Transverse colon (tissue), 4 donors: ENCODE results near the gene TNRC6C. TPM values are rescaled to one million over a fixed set of nuclear protein-coding genes. Genes with fewer than 3 reads are reported as not detected.
A peak's percentile ranks its signal among the peaks of the same experiment; 100 is the strongest.
"Not testable (repeated sequence)": the region's sequence is repeated elsewhere in the genome, so short reads cannot be mapped to it uniquely, and the experiment has no call there.

ENCODE experiments used
- DNase-seq: peaks from one replicate; pipeline ENCODE4 v3.0.0-alpha.2; 2019
- H3K27ac ChIP-seq, 4 donors: fragments of 200-600 bp; sonication (generic); 2 replicates each; pipeline ENCODE4 v1.5.1; 2016 to 2018; ENCODE audit warnings: inconsistent platforms in 4 of 4
- H3K27me3 ChIP-seq: fragments of 200-600 bp; sonication (generic); 2 replicates; pipeline ENCODE4 v1.5.1; 2017; ENCODE audit warnings: inconsistent platforms
- H3K36me3 ChIP-seq, 4 donors: fragments of 200-600 bp; sonication (generic); 2 replicates each; pipeline ENCODE4 v1.5.1; 2017 to 2019; ENCODE audit warnings: inconsistent platforms in 4 of 4
- H3K4me1 ChIP-seq, 4 donors: fragments of 200-600 bp; sonication (generic); 2 replicates each; pipeline ENCODE4 v1.5.1; 2017 to 2020; ENCODE audit warnings: inconsistent platforms in 4 of 4
- H3K4me3 ChIP-seq, 4 donors: fragments of 200-600 bp; sonication (generic); 1 replicate in 1 of 4; 2 replicates in 3 of 4; pipeline versions ENCODE4 v1.5.1 to v1.6.1; 2017 to 2019; ENCODE audit warnings: inconsistent platforms in 4 of 4
- H3K9me3 ChIP-seq, 2 donors: fragments of 200-600 bp; sonication (generic); 2 replicates each; pipeline ENCODE4 v1.5.1; 2017 to 2019; ENCODE audit warnings: inconsistent platforms in 2 of 2
- EP300 ChIP-seq: sonication (generic); formaldehyde crosslinking; IDR thresholded peaks from one replicate; pipeline ENCODE4 v1.6.1; 2017; ENCODE audit warnings: antibody characterized with exemption, low read depth
- POLR2A ChIP-seq: fragments of 450-650 bp; IDR thresholded peaks from one replicate; pipeline ENCODE4 v1.6.1; 2016; ENCODE audit warnings: antibody characterized with exemption, mild to moderate bottlenecking, moderate library complexity
- POLR2AphosphoS5 ChIP-seq, 3 donors: sonication (generic); formaldehyde crosslinking; IDR thresholded peaks; one replicate each; pipeline ENCODE4 v1.6.1; 2016; ENCODE audit warnings: antibody characterized with exemption in 3 of 3
- WGBS, 2 donors: methylation state at CpG; one replicate each; pipeline ENCODE4 v1.1.5; 2018; ENCODE audit warnings: low coverage in 1 of 2; 5-methylcytosine and 5-hydroxymethylcytosine counted together
- in situ Hi-C, 4 donors: fragments of 200-750 bp; cut with MboI; loops; one replicate each; pipeline versions ENCODE4 v1.15.0 to v1.15.1; 2017; ENCODE audit warnings: low sequenced_read_pairs in 3 of 4, low pct_ligation_motif_present in 1 of 4, low pct_unique_long_range_greater_than_20kb in 1 of 4
- intact Hi-C: fragments of 100-400 bp; cut with DNase I; formaldehyde crosslinking; loops from one replicate; pipeline ENCODE4 v1.15.1; 2023; ENCODE audit warnings: low total_unique reads
- total RNA-seq, 4 donors: library from RNA; depleted of rRNA; stranded (reverse); fragments of >200 nt; gene quantifications; one replicate each; pipeline ENCODE4 v1.1.0, GENCODE V29; 2016
- TF ChIP-seq, protein P1 (sequence below), 5 experiments: fragments of 200-600 bp in 3 of 5; fragments of 450-650 bp in 2 of 5; sonication (generic) in 3 of 5; IDR thresholded peaks; 1 replicate in 2 of 5; 2 replicates in 3 of 5; pipeline ENCODE4 v1.5.1; 2016 to 2017; ENCODE audit warnings: antibody characterized with exemption in 5 of 5, inconsistent platforms in 3 of 5, mild to moderate bottlenecking in 2 of 5, moderate library complexity in 1 of 5

TNRC6C gene
- total RNA-seq, 4 donors from 2014 or later = 7.5 to 16.9 (median 9.9) TPM

DNA sequence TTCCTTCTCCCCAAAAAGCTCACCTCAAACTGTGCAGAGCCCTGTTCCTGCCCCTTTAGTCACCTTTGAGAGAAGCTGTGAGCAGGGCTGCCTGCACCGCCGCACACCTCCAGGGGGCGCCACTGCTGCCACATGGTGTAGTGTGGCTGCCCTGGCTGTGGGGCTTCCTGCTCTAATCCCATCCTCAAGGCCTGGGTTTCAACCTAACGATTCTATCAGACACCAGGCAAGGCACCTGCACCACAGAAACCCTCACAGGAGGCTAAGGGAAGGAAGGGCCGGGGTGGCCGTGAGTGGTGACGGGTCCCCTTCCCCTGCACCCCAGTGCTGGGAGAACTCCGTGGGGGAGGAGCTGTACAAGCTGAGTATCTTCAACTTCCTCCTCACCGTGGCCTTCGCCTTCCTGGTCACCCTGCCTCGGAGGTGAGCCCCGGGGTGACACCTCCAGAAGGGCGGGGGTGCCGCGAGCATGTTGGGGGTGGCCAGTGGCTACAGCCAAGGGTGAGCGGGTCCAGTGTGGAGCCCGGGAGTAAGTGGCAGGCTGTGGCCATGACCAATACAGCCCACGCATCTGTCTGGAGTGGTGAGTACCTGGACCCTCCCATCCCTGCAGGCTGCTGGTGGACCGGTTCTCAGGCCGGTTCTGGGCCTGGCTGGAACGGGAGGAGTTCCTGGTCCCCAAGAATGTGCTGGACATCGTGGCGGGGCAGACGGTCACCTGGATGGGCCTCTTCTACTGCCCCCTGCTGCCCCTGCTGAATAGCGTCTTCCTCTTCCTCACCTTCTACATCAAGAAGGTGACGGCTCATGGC is 179.1 kb downstream of the TNRC6C start:
- no peaks in the 10 kb centered on the region for H3K36me3 ChIP-seq
- H3K27ac ChIP-seq = no peak overlapping the region
- TF ChIP-seq, protein P1, sequence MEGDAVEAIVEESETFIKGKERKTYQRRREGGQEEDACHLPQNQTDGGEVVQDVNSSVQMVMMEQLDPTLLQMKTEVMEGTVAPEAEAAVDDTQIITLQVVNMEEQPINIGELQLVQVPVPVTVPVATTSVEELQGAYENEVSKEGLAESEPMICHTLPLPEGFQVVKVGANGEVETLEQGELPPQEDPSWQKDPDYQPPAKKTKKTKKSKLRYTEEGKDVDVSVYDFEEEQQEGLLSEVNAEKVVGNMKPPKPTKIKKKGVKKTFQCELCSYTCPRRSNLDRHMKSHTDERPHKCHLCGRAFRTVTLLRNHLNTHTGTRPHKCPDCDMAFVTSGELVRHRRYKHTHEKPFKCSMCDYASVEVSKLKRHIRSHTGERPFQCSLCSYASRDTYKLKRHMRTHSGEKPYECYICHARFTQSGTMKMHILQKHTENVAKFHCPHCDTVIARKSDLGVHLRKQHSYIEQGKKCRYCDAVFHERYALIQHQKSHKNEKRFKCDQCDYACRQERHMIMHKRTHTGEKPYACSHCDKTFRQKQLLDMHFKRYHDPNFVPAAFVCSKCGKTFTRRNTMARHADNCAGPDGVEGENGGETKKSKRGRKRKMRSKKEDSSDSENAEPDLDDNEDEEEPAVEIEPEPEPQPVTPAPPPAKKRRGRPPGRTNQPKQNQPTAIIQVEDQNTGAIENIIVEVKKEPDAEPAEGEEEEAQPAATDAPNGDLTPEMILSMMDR (IDR thresholded peaks at IDR 0.05) = peak in 3 of 5 experiments; percentile 12 to 23 (median 19)
- no peak for TF ChIP-seq POLR2AphosphoS5 (IDR thresholded peaks at IDR 0.05)
- intact Hi-C loops = no loop called here
- DNase-seq = peak; percentile 32
- in situ Hi-C loops = no loop called here
- no peaks in the 10 kb centered on the region for H3K27me3 ChIP-seq
- H3K4me3 ChIP-seq = no peak overlapping the region
- H3K4me1 ChIP-seq = peaks cover 0 to 39% (median 21%) of the 10 kb centered on the region in 4 donors
- no peaks in the 10 kb centered on the region for H3K9me3 ChIP-seq
- 61% methylated on average over 17 of the region's 26 CpGs; no CpG with 5 or more reads in 1 of the 2 donors for WGBS, 2 donors

DNA sequence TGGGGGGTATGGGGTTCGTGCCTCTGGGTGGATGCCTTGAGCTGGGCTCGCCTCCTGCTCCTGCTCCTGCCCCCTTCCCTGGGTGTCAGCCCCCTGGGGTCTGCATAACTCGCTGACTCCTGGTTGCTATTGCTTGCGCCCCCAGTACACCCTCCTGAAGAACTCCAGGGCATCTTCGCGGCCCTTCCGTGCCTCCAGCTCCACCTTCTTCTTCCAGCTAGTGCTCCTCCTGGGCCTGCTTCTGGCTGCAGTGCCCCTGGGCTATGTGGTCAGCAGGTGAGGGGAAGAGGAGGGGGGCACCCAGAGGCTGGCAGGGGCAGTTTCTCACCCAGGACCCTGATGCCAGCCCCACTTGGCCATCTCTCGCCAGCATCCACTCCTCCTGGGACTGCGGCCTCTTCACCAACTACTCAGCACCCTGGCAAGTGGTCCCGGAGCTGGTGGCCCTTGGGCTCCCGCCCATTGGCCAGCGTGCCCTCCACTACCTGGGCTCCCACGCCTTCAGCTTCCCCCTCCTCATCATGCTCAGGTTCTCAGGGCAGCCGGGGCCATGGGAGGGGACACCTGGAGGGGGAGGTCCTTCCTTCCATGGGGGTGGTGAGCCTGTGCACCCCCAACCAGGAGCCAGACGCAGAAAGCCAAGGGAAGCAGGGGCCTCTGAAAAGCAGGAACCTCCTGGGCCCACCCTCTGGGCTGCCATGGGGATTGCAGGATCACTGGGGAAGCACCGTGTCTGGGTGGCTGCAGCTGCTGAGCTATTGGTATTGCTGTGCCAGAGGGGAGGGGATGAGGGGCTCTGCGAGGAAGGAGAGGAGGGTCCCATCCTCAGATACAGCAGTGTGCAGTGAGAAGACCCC is 179.9 kb downstream of the TNRC6C start:
- in situ Hi-C loops (no loop called here), intact Hi-C loops (no loop called here)
- WGBS, 2 donors = 87% methylated on average over 16 of the region's 17 CpGs; no CpG with 5 or more reads in 1 of the 2 donors
- Histone ChIP-seq H3K9me3 (no peaks in the 10 kb centered on the region), H3K4me3 (no peak overlapping the region), H3K4me1 (peaks cover 0 to 37% (median 21%) of the 10 kb centered on the region in 4 donors), H3K27me3 (no peaks in the 10 kb centered on the region), H3K27ac (no peak overlapping the region), H3K36me3 (no peaks in the 10 kb centered on the region)
- DNase-seq = no peak
- TF ChIP-seq POLR2AphosphoS5 (IDR thresholded peaks at IDR 0.05) (no peak), POLR2A (no peak), EP300 (no peak)
- TF ChIP-seq, protein P1 (IDR thresholded peaks at IDR 0.05) = no peak

DNA sequence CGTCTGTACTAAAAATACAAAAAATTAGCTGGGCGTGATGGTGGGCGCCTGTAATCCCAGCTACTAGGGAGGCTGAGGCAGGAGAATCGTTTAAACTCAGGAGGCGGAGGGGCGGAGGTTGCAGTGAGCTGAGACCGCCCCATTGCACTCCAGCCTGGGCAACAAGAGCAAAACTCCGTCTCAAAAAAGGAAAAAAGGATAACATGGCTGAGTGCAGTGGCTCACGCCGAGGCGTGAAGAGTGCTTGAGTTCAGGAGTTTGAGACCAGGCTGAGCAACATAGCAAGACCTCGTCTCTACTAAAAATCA is 181.3 kb downstream of the TNRC6C start:
- peaks cover 12 to 51% (median 35%) of the 10 kb centered on the region in 4 donors for H3K4me1 ChIP-seq
- DNase-seq, intact Hi-C loops, H3K4me3 ChIP-seq, in situ Hi-C loops, H3K27me3 ChIP-seq, H3K9me3 ChIP-seq, H3K36me3 ChIP-seq: not testable (repeated sequence)
- H3K27ac ChIP-seq = peak overlapping the region; percentile 44 to 79 (median 62)
- 71 to 80% methylated on average over 3 to 12 of the region's 12 CpGs for WGBS, 2 donors

DNA sequence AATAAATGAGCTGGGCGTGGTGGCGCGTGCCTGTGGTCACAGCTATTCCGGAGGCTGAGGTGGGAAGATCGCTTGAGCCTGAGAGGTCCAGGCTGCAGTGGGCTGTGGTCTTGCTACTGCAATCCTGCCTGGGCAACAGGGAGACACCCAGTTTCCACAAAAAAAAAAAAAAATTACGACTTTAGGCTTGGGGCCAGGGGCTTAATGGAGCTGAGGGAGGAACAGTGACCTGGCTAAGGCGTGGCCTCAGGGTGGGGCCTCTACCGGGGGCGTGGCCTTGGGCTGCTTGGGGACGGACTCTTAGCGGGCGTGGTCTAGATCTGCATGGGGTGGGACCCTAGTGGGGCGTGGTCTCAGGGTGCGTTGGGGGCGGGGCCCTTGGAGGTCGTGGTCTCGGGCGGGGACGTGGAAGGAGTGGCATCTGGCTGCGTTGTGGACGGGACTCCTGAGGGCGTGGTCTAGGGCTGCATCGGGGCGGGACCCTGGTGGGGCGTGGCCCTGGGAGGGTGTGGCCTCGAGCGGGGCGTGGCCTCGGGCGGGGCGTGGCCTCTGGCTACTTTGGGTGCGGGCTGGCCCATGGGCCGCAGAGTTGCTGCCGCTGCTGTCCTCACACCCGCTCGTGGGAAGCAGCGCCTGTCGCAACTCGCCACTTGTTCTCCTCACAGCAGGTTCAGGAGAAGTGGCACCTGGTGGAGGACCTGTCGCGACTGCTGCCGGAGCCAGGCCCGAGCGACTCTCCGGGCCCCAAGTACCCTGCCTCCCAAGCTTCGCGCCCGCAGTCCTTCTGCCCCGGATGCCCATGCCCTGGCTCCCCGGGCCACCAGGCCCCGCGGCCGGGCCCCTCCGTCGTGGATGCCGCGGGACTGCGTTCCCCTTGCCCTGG is 181.9 kb downstream of the TNRC6C start:
- in situ Hi-C loops = no loop called here
- H3K9me3 ChIP-seq = no peaks in the 10 kb centered on the region
- TF ChIP-seq POLR2A (peak; percentile 70), EP300 (no peak), POLR2AphosphoS5 (IDR thresholded peaks at IDR 0.05) (peak; percentile 37 to 73 (median 64))
- TF ChIP-seq, protein P1 (IDR thresholded peaks at IDR 0.05) = no peak
- 27% methylated on average over 51 of the region's 58 CpGs; no CpG with 5 or more reads in 1 of the 2 donors for WGBS, 2 donors
- H3K27ac ChIP-seq = peak overlapping the region; percentile 51 to 79 (median 66)
- H3K4me1 ChIP-seq = peaks cover 17 to 57% (median 41%) of the 10 kb centered on the region in 4 donors
- intact Hi-C loops = no loop called here
- DNase-seq = peak; percentile 98
- H3K27me3 ChIP-seq = no peaks in the 10 kb centered on the region
- H3K4me3 ChIP-seq = peak overlapping the region in 1 of 4 donors; percentile 24
- no peaks in the 10 kb centered on the region for H3K36me3 ChIP-seq
